Vagina (tissue), 2 donors: ENCODE results near the gene FBXW9.

Experiments used
- CTCF ChIP-seq, 3 experiments: fragments of 450-650 bp in 2 of 3; fragments of 200-600 bp in 1 of 3; sonication (generic) in 1 of 3; IDR thresholded peaks; one replicate each; pipeline ENCODE4 v1.5.1; 2017 to 2019; ENCODE audit warnings: antibody characterized with exemption in 3 of 3, mild to moderate bottlenecking in 2 of 3, moderate library complexity in 2 of 3
- POLR2A ChIP-seq, 2 donors: fragments of 450-650 bp; IDR thresholded peaks; one replicate each; pipeline ENCODE4 v1.6.1; 2017; ENCODE audit warnings: antibody characterized with exemption in 2 of 2, mild to moderate bottlenecking in 2 of 2, moderate library complexity in 2 of 2
- POLR2AphosphoS5 ChIP-seq, 2 donors: sonication (generic); formaldehyde crosslinking; IDR thresholded peaks; one replicate each; pipeline ENCODE4 v1.9.0; 2017; ENCODE audit warnings: antibody characterized with exemption in 2 of 2, mild to moderate bottlenecking in 2 of 2, low read depth in 1 of 2; ENCODE audit not compliant: insufficient read depth in 1 of 2

- no peak for TF ChIP-seq CTCF (IDR thresholded peaks at IDR 0.05)
- no peak for TF ChIP-seq POLR2A (IDR thresholded peaks at IDR 0.05)
- TF ChIP-seq POLR2AphosphoS5 (IDR thresholded peaks at IDR 0.05; ENCODE audit: insufficient read depth in 1 of 2, low read depth in 1 of 2): no peak
These were observed 3.5 kb downstream of the FBXW9 start for GRCh38 chr19:12692960-12693359.
